Fibroblast of skin of left biceps (primary cell): Measurements from ENCODE around the gene FMNL1.
"Not testable (repeated sequence)": the region's sequence is repeated elsewhere in the genome, so short reads cannot be mapped to it uniquely, and the experiment has no call there.

Source experiments
- DNase-seq, 2 experiments: peaks; one replicate each; pipeline ENCODE4 v3.0.0-alpha.2; 2013; ENCODE audit warnings: low read depth in 2 of 2

Gene FMNL1

DNA sequence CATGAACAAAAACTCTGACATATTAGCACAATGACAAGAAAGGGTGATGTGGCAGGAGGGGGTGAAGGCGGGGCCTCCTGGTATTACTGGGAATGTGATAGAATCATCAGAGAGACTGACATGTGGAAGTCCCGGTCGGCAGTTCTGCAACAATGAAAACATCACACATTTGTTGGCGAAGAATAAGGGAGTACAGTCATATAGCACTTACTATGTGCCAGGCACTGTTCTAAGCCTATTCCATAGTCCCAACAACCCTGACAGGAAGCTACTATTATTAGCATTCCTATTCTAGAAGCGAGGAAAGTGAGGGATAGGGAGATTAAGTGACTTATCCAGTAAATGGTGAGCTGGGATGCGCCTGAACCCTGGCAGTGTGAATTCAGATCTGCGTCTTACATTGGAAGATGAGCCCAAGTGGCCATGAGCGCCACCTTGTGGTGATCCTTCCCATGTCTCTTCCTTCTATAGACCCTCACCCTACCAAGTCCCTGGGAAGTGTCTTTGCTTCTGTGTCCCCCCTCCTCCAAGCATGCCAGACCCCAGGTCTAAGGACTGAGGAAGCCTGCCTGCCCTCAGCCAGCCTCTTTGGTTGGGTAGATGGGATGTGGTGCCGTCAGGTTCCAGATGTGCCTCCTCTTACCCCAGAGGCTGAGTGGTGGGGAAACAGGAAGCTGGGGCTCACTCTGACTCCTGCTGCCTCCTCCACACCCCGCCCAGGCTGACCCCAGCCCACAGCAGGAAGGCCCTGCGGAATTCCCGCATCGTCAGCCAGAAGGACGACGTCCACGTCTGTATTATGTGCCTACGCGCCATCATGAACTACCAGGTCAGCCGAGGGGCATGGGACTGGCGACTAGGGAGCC lies 14.0 kb downstream of the FMNL1 start:
- peak; percentile 19 to 36 for DNase-seq

DNA sequence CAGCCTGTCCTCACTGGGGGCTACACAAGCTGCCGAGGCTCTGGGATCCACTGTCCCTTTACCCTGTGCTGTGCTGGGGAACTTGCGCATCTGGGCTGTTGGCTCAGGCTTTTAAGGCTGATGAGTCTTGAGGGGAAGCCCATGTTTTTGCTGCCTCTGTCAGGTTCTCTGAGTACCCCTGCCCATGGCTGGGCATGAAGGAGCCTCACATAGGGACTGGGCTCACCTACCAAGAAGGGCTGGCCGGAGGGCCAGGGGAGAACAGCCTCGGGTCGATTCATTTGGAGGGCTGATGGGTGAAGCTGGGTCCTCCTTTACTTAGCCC lies 14.6 kb downstream of the FMNL1 start:
- no peak for DNase-seq

- DNase-seq, result no peak
Measured at GRCh38 chr17:45237686-45238085, 16.0 kb downstream of the FMNL1 start.

GRCh38 chr17:45238155-45238774 lies 16.6 kb downstream of the FMNL1 start:
- no peak for DNase-seq

GRCh38 chr17:45240905-45241327 lies 19.2 kb downstream of the FMNL1 start:
- DNase-seq, result no peak

GRCh38 chr17:45241328-45242028 lies 19.8 kb downstream of the FMNL1 start:
- DNase-seq, result no peak

DNA sequence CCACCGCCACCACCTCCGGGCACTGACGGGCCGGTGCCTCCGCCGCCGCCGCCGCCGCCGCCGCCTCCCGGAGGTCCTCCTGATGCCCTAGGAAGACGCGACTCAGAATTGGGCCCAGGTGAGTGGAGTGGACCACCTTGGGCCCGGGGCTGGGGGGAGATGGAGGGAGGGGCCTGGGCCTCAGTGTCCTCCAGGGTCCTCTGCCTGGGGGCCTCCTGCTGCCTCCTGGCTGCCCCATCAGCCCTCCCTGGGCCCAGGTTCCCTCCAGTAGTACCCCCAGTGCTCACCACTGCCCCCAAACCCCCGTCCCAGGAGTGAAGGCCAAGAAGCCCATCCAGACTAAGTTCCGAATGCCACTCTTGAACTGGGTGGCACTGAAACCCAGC lies 20.3 kb downstream of the FMNL1 start:
- DNase-seq, result no peak

DNA sequence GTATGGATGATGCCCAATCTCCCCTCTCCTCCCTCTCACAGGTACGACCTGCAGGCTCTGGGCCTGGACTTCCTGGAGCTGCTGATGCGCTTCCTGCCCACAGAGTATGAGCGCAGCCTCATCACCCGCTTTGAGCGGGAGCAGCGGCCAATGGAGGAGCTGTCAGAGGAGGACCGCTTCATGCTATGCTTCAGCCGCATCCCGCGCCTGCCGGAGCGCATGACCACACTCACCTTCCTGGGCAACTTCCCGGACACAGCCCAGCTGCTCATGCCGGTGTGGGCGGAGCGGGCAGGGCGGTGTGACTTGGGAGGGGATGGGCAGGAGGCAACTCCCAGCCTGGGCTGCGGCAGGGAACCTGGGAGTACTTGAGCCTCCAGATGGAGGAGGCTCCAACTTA lies 22.1 kb downstream of the FMNL1 start:
- DNase-seq, result no peak

GRCh38 chr17:45244725-45245656 lies 23.3 kb downstream of the FMNL1 start:
- no peak for DNase-seq

GRCh38 chr17:45246338-45246737 lies 24.7 kb downstream of the FMNL1 start:
- no peak for DNase-seq

DNA sequence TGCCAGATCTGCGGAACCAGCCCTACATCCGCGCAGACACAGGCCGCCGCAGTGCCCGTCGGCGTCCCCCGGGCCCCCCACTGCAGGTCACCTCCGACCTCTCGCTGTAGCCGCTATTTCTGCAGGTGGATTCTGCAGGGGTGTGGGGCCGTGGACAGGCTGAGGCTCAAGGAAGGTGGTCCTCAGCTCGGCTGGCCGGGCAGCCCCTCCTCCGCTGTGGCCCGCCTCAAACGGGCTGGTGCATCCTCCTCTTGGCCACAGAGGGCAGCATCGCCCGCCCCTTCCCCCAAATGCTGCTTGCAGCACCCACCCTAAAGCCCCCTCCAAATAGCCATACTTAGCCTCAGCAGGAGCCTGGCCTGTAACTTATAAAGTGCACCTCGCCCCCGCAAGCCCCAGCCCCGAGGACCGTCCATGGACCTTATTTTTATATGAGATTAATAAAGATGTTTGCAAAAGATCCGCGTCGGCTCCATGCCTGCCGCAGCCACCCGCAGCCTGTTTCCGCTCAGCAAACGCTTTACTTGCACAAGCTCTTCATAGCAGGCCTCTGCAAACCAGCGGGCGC lies 25.3 kb downstream of the FMNL1 start:
- no peak for DNase-seq

GRCh38 chr17:45247429-45248131 lies 25.9 kb downstream of the FMNL1 start:
- DNase-seq, result no peak

DNA sequence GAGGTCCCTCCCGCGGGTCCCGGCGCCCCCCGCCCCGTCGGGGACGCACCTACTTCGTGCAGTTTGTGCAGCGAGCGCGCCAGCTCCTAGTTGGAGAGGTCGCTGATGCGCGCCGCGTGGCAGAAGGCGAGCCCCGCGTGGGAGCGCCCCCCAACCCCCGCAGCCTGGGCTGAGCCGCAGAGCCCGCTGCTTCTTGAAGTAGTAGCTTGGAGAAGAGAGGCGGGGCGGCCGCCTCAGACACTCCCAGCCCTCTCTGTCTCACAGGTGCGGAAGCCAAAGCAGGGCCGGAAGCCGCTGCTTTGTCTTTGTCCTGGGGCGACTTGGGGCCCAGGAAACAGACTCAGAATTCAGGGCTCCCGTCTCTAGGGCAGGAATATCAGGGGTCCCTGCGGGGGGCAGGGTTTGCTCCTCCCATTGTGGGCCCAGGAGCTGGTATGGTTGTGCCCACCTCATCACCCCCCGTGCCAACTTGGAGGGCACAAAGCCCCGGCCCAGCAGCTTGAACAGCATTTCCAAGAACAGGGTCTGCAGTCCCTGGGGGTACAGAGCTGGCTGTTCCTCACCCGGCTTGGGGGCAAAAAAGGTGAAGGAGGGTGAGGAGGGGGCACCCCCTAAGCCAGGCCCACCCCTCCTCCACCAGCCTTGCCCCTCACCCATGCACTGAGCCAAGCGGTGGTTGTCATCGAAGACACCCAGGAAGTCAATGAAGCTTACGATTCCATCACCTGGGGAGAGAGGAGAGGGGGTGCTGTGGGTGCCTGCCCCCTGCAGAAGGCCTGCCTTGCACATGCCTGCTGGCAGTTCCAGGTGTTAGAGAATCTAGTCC lies 26.7 kb downstream of the FMNL1 start:
- DNase-seq, result no peak

DNA sequence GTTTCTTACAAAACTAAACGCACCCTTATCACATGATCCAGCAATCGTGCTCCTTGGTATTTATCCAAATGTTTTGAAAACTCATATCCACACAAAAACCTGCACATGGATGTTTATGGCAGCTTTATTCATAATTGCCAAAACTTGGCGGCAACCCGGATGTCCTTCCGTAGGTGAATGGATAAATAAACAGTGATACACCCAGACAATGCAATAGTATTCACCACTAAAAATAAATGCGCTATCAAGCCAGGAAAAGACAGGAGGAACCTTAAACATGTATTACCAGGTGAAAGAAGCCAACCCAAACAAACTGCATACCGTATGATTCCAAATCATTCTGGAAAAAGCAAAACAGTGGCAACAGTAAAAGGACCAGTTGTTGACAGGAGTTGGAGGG lies 30.2 kb downstream of the FMNL1 start:
- no peak for DNase-seq

DNA sequence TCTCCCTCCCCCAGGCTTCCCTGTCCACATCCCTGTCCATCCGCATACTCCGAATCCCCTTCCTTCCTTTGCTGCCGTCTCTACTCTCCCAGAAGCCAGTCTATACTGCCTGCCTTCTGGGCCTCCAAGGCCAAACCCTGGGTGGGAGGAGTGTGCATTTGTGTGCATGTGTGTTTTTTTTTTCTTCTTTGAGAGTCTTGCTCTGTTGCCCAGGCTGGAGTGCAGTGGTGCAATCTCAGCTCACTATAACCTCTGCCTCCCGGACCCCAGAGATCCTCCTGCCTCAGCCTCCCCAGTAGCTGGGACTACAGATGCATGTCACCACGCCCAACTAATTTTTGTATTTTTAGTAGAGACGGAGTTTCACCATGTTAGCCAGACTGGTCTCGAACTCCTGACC lies 31.6 kb downstream of the FMNL1 start:
- not testable (repeated sequence) for DNase-seq

GRCh38 chr17:45253879-45254278 lies 32.2 kb downstream of the FMNL1 start:
- DNase-seq, result no peak

GRCh38 chr17:45255358-45255757 lies 33.7 kb downstream of the FMNL1 start:
- no peak for DNase-seq

DNA sequence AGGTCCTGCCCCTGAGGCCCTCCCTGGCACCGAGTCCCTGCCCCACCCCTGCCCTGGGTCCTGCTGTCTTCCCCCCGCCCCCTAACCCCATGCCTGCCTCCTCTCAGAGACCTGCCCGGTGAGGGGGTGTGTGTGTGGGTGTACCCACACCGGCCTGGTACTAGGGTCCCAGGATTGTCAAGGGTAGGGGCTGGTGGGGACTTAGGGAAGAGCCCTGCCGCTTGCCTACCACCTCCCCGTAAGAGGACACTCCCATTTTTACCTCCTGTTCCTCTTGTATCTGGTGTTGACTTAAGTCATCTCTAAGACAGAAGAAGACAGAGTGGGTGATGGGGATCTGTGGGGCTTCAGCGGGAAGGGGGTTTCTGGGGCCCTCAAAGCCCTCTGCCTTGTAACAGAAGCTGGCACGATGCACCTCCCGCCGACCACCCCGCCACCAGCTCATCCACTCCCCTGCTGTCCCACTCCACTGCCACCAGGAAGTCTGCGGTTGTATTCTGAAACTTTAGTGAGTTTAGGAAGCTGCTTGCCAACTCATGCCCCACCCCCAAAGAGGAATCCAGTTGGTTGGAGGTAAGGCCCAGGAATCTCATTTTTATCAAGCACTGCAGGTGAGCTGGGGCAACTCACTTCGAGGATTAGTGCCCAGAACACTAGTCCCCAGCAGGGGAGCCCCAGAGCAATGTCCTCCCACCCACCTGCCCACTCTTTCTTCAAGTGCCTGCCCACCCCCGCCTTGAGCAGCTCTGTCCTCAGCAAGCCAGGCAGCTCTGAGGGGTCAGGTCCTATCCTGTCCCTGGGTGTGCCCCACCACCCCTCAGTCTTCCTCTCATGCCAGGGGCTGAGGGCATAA lies 34.7 kb downstream of the FMNL1 start:
- DNase-seq, result no peak

DNA sequence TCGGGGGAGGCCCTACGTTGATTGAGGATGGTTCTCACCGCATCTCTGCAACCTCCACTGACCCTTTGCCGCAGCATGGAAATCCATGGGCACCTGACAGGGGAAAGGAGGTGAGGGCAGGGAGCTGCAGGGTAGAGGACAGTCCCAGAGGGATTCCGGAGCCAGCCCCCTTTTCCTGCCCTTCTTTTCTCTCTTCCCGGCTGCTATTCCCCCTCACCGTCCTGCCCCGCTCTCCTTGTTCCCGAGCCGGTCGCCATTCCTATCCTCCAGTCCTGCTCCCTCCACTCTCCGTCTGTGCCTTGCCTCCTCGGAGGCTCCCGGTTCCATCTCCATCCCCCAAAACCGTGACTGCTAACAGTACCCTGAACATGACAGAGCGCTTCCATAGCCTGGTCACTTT lies 35.4 kb downstream of the FMNL1 start:
- DNase-seq, result no peak
